GM12873 (cell line): ENCODE data around the gene LYPD1.

Experiments
- CTCF ChIP-seq: IDR thresholded peaks from 2 replicates; pipeline ENCODE4 v1.5.1; 2012; ENCODE audit warnings: low read depth, mild to moderate bottlenecking, moderate library complexity, low read length, control low read depth; ENCODE audit not compliant: insufficient read depth; ENCODE audit errors: missing control alignments

The LYPD1 gene

GRCh38 chr2:132692816-132693215 is 22.8 kb upstream of the LYPD1 start:
- TF ChIP-seq CTCF, result no peak

- TF ChIP-seq CTCF, result no peak
Observed at GRCh38 chr2:132691556-132691955, 21.6 kb upstream of the LYPD1 start.

- TF ChIP-seq CTCF, result no peak
Observed at GRCh38 chr2:132690664-132691303, 20.8 kb upstream of the LYPD1 start.

GRCh38 chr2:132681766-132682165 is 11.8 kb upstream of the LYPD1 start:
- TF ChIP-seq CTCF, result no peak

- no peak for TF ChIP-seq CTCF
Observed at GRCh38 chr2:132680544-132680943, 10.5 kb upstream of the LYPD1 start.

- TF ChIP-seq CTCF, result no peak
Observed at GRCh38 chr2:132678483-132678882, 8.5 kb upstream of the LYPD1 start.

- TF ChIP-seq CTCF, result no peak
Observed at GRCh38 chr2:132677661-132678060, 7.7 kb upstream of the LYPD1 start.
